Keratinocyte (primary cell): ENCODE data around the gene DOK6. TPM values are rescaled to one million over a fixed set of nuclear protein-coding genes. Genes with fewer than 3 reads are reported as not detected.
A peak's percentile ranks its signal among the peaks of the same experiment; 100 is the strongest.

Source experiments
- DNase-seq: peaks from one replicate; pipeline ENCODE4 v3.0.0-alpha.2; 2011; ENCODE audit warnings: low read depth, missing footprints, low spot score
- FAIRE-seq: peaks from 2 replicates; lab custom pipeline; 2011; peaks lifted over from hg19 to GRCh38; lab: Jason Lieb, UNC
- H2AFZ ChIP-seq: 2 replicates; pipeline ENCODE4 v1.6.0; 2012; ENCODE audit warnings: low read length, control low read depth, inconsistent platforms; ENCODE audit not compliant: control insufficient read depth
- H3K27ac ChIP-seq: 2 replicates; pipeline ENCODE4 v1.5.1; 2011; ENCODE audit warnings: low read length; ENCODE audit not compliant: control insufficient read depth, insufficient read depth
- H3K27me3 ChIP-seq: 3 replicates; pipeline ENCODE4 v1.6.0; 2011; ENCODE audit warnings: low read length; ENCODE audit not compliant: control insufficient read depth, insufficient read depth; ENCODE audit errors: extremely low read depth
- H3K36me3 ChIP-seq, 2 experiments: 2 replicates in 1 of 2; 3 replicates in 1 of 2; pipeline ENCODE4 v1.5.1; 2011; ENCODE audit warnings: low read length in 2 of 2, mild to moderate bottlenecking in 1 of 2; ENCODE audit not compliant: control insufficient read depth in 2 of 2, insufficient read depth in 2 of 2; ENCODE audit errors: extremely low read depth in 1 of 2
- H3K4me1 ChIP-seq: 3 replicates; pipeline ENCODE4 v1.5.1; 2011; ENCODE audit warnings: low read length; ENCODE audit not compliant: control insufficient read depth, insufficient read depth; ENCODE audit errors: extremely low read depth
- H3K4me2 ChIP-seq: 3 replicates; pipeline ENCODE4 v1.6.0; 2011; ENCODE audit warnings: low read depth, low read length; ENCODE audit not compliant: control insufficient read depth, insufficient read depth; ENCODE audit errors: extremely low read depth
- H3K4me3 ChIP-seq, 3 experiments: fragments of 200-600 bp in 1 of 3; sonication (generic) in 1 of 3; 2 replicates in 2 of 3; 3 replicates in 1 of 3; pipeline ENCODE4 v1.5.1; 2011 to 2016; ENCODE audit warnings: low read length in 3 of 3, mild to moderate bottlenecking in 3 of 3, control low read depth in 2 of 3, inconsistent platforms in 1 of 3, low read depth in 1 of 3, mixed read lengths in 1 of 3, mixed run types in 1 of 3, moderate library complexity in 1 of 3; ENCODE audit not compliant: control insufficient read depth in 2 of 3, insufficient read depth in 2 of 3; ENCODE audit errors: extremely low read depth in 1 of 3
- H3K79me2 ChIP-seq: 2 replicates; pipeline ENCODE4 v1.6.0; 2012; ENCODE audit warnings: low read length; ENCODE audit not compliant: control insufficient read depth, insufficient read depth
- H3K9ac ChIP-seq: 3 replicates; pipeline ENCODE4 v1.6.0; 2011; ENCODE audit warnings: low read length; ENCODE audit not compliant: control insufficient read depth, insufficient read depth; ENCODE audit errors: extremely low read depth
- H3K9me1 ChIP-seq: 3 replicates; pipeline ENCODE4 v1.6.0; 2011; ENCODE audit warnings: low read length; ENCODE audit not compliant: control insufficient read depth, insufficient read depth; ENCODE audit errors: extremely low read depth
- H3K9me3 ChIP-seq: 2 replicates; pipeline ENCODE4 v1.5.1; 2012; ENCODE audit warnings: low read depth, low read length; ENCODE audit not compliant: control insufficient read depth
- H4K20me1 ChIP-seq: 3 replicates; pipeline ENCODE4 v1.6.0; 2011; ENCODE audit warnings: low read length; ENCODE audit not compliant: control insufficient read depth, insufficient read depth; ENCODE audit errors: extremely low read depth
- EZH2 ChIP-seq: IDR thresholded peaks from one replicate; pipeline ENCODE4 v1.6.1; 2012; ENCODE audit warnings: inconsistent platforms, mild to moderate bottlenecking, low read length, moderate library complexity
- dilution Hi-C: fragments of 300-500 bp; cut with MboI; formaldehyde crosslinking; loops from one replicate; pipeline ENCODE4 v1.7.0; 2020; ENCODE audit warnings: low sequenced_read_pairs; ENCODE audit not compliant: extremely low pct_ligation_motif_present
- polyA plus RNA-seq, 5 experiments: library from polyadenylated mRNA; depleted of rRNA in 3 of 5; stranded (reverse) in 3 of 5; stranded (forward) in 1 of 5; unstranded in 1 of 5; fragments of >200 nt; gene quantifications; 1 replicate in 1 of 5; 2 replicates in 3 of 5; 3 replicates in 1 of 5; pipeline versions ENCODE4 v1.2.1 to v1.2.3, GENCODE V29; 2011 to 2012; ENCODE audit warnings: missing spikeins in 2 of 5, low read depth in 1 of 5, low replicate concordance in 1 of 5
- TF ChIP-seq, protein P1 (sequence below), 3 experiments: IDR thresholded peaks in 1 of 3; conservative IDR thresholded peaks in 1 of 3; optimal IDR thresholded peaks in 1 of 3; 2 replicates in 2 of 3; 3 replicates in 1 of 3; pipeline versions ENCODE3 to v1.5.1; 2011; ENCODE audit warnings: low read length in 3 of 3, mild to moderate bottlenecking in 3 of 3, moderate library complexity in 2 of 3, control low read depth in 1 of 3, inconsistent platforms in 1 of 3; ENCODE audit not compliant: insufficient read depth in 2 of 3; ENCODE audit errors: extremely low read depth in 1 of 3

Gene DOK6
- polyA plus RNA-seq, 1 donor (not counting 4 experiments of a cell fraction or from before 2014, with no cell fraction given): not detected

- Histone ChIP-seq H4K20me1 (no peaks in the 10 kb centered on the region), H2AFZ (no peak overlapping the region)
- dilution Hi-C loops: no loop called here
Measured at GRCh38 chr18:69400976-69401225, 213 bp downstream of the DOK6 start.

DNA sequence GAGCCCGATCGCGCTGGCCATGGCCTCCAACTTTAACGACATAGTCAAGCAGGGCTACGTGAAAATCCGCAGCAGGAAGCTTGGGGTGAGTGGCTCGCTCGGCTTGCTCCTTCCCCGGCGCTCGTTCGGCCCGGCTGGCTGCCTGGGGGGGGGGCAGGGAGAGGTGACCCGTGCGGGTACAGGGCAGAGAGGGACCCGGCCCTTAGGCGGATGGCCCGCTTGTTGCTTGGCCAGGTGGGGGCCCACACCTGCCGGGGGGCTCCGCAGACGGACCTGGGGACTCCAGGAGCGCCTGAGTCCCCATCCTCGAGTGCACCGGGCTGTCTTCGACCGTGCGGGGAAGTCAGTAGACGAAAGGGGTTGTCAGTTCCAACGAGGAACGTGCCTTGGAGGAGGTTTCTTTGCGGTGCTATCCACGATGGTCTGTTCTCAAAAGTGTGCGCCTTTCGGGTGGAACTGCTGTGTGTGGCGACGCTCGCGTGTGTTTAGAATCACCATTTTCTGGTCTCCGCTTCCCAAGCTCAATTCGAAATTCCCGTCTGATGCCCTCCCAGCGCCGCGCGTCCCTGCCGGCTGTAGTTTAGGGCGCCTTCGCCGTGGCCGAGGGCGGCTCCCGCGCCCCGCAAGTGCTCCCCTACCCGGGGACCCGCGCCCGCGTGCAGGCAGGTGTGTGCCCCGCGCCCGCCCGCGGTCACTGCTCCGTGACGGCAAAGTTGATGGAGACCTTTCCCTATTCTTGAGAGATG lies 711 bp downstream of the DOK6 start:
- dilution Hi-C loops: no loop called here
- Histone ChIP-seq H3K27ac (no peak overlapping the region), H3K79me2 (no peaks in the 10 kb centered on the region), H3K9ac (no peak overlapping the region), H3K9me3 (no peaks in the 10 kb centered on the region), H3K4me2 (peak overlapping the region; percentile 54), H3K27me3 (peaks cover 34% of the 10 kb centered on the region), H3K9me1 (no peaks in the 10 kb centered on the region), H3K4me3 (peak overlapping the region in 1 of 3 experiments; percentile 20), H4K20me1 (no peaks in the 10 kb centered on the region), H3K36me3 (no peaks in the 10 kb centered on the region), H3K4me1 (no peaks in the 10 kb centered on the region), H2AFZ (no peak overlapping the region)
- FAIRE-seq (no peak), DNase-seq (no peak)
- TF ChIP-seq, protein P1, sequence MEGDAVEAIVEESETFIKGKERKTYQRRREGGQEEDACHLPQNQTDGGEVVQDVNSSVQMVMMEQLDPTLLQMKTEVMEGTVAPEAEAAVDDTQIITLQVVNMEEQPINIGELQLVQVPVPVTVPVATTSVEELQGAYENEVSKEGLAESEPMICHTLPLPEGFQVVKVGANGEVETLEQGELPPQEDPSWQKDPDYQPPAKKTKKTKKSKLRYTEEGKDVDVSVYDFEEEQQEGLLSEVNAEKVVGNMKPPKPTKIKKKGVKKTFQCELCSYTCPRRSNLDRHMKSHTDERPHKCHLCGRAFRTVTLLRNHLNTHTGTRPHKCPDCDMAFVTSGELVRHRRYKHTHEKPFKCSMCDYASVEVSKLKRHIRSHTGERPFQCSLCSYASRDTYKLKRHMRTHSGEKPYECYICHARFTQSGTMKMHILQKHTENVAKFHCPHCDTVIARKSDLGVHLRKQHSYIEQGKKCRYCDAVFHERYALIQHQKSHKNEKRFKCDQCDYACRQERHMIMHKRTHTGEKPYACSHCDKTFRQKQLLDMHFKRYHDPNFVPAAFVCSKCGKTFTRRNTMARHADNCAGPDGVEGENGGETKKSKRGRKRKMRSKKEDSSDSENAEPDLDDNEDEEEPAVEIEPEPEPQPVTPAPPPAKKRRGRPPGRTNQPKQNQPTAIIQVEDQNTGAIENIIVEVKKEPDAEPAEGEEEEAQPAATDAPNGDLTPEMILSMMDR (optimal IDR thresholded peaks at IDR 0.05 in 1 of 3, IDR thresholded peaks at IDR 0.05 in 1 of 3, conservative IDR thresholded peaks at IDR 0.05 in 1 of 3; ENCODE audit: extremely low read depth in 1 of 3, insufficient read depth in 2 of 3, low read length in 3 of 3): no peak
- peak; percentile 86 for TF ChIP-seq EZH2

More at GRCh38 chr18:69400976-69401225, 213 bp downstream of the DOK6 start:
- Histone ChIP-seq H3K36me3 (no peaks in the 10 kb centered on the region), H3K4me3 (peak overlapping the region in 1 of 3 experiments; percentile 20), H3K9ac (no peak overlapping the region), H3K4me2 (peak overlapping the region; percentile 54), H3K27ac (no peak overlapping the region), H3K27me3 (peaks cover 34% of the 10 kb centered on the region), H3K9me3 (no peaks in the 10 kb centered on the region), H3K9me1 (no peaks in the 10 kb centered on the region), H3K4me1 (no peaks in the 10 kb centered on the region), H3K79me2 (no peaks in the 10 kb centered on the region)
- TF ChIP-seq, protein P1 (optimal IDR thresholded peaks at IDR 0.05 in 1 of 3, IDR thresholded peaks at IDR 0.05 in 1 of 3, conservative IDR thresholded peaks at IDR 0.05 in 1 of 3; ENCODE audit: extremely low read depth in 1 of 3, insufficient read depth in 2 of 3, low read length in 3 of 3): no peak
- TF ChIP-seq EZH2: no peak
- FAIRE-seq (no peak), DNase-seq (no peak)
